ENCODE results near the gene ST6GALNAC5. TPM values are rescaled to one million over a fixed set of nuclear protein-coding genes. Genes with fewer than 3 reads are reported as not detected.

ST6GALNAC5 gene
- total RNA-seq, 1 donor from 2014 or later = 9.5 TPM

GRCh38 chr1:77076759-77077158 lies 209.5 kb downstream of the ST6GALNAC5 start:
- Mint-ChIP-seq H3K4me3 (ENCODE audit: low read depth) (no peak overlapping the region), H3K4me1 (ENCODE audit: low read depth) (no peaks in the 10 kb centered on the region), H3K36me3 (ENCODE audit: insufficient read depth) (no peaks in the 10 kb centered on the region), H3K9me3 (ENCODE audit: low read depth) (peaks cover 3% of the 10 kb centered on the region), H3K27me3 (no peaks in the 10 kb centered on the region), H3K27ac (no peak overlapping the region)
- no peak for TF ChIP-seq CTCF (IDR thresholded peaks at IDR 0.05; ENCODE audit: unreplicated experiment)
- no peak for DNase-seq (ENCODE audit: low spot score, unreplicated experiment)

- no peak overlapping the region for H3K27ac Mint-ChIP-seq
- no peak for TF ChIP-seq CTCF (IDR thresholded peaks at IDR 0.05; ENCODE audit: unreplicated experiment)
- H3K4me1 Mint-ChIP-seq (ENCODE audit: low read depth) = peaks cover 1% of the 10 kb centered on the region
- H3K27me3 Mint-ChIP-seq = no peaks in the 10 kb centered on the region
- H3K36me3 Mint-ChIP-seq (ENCODE audit: insufficient read depth) = no peaks in the 10 kb centered on the region
- no peak overlapping the region for H3K4me3 Mint-ChIP-seq (ENCODE audit: low read depth)
- no peak for DNase-seq (ENCODE audit: low spot score, unreplicated experiment)
- H3K9me3 Mint-ChIP-seq (ENCODE audit: low read depth) = no peaks in the 10 kb centered on the region
These were observed 214.6 kb downstream of the ST6GALNAC5 start for GRCh38 chr1:77081834-77082233.

- Mint-ChIP-seq H3K36me3 (ENCODE audit: insufficient read depth) (no peaks in the 10 kb centered on the region), H3K9me3 (ENCODE audit: low read depth) (no peaks in the 10 kb centered on the region), H3K27ac (no peak overlapping the region), H3K27me3 (no peaks in the 10 kb centered on the region), H3K4me1 (ENCODE audit: low read depth) (peaks cover 1% of the 10 kb centered on the region), H3K4me3 (ENCODE audit: low read depth) (no peak overlapping the region)
- no peak for DNase-seq (ENCODE audit: low spot score, unreplicated experiment)
- TF ChIP-seq CTCF (IDR thresholded peaks at IDR 0.05; ENCODE audit: unreplicated experiment) = no peak
These were observed 217.2 kb downstream of the ST6GALNAC5 start for GRCh38 chr1:77084457-77084856.

GRCh38 chr1:77085109-77085508 lies 217.8 kb downstream of the ST6GALNAC5 start:
- DNase-seq (ENCODE audit: low spot score, unreplicated experiment) = no peak
- H3K27ac Mint-ChIP-seq = no peak overlapping the region
- peaks cover 1% of the 10 kb centered on the region for H3K4me1 Mint-ChIP-seq (ENCODE audit: low read depth)
- H3K36me3 Mint-ChIP-seq (ENCODE audit: insufficient read depth) = no peaks in the 10 kb centered on the region
- H3K4me3 Mint-ChIP-seq (ENCODE audit: low read depth) = no peak overlapping the region
- H3K27me3 Mint-ChIP-seq = no peaks in the 10 kb centered on the region
- no peaks in the 10 kb centered on the region for H3K9me3 Mint-ChIP-seq (ENCODE audit: low read depth)
- TF ChIP-seq CTCF (IDR thresholded peaks at IDR 0.05; ENCODE audit: unreplicated experiment) = no peak

- Mint-ChIP-seq H3K27ac (peak overlapping the region; percentile 50), H3K27me3 (no peaks in the 10 kb centered on the region), H3K36me3 (ENCODE audit: insufficient read depth) (no peaks in the 10 kb centered on the region), H3K4me1 (ENCODE audit: low read depth) (peaks cover 14% of the 10 kb centered on the region), H3K4me3 (ENCODE audit: low read depth) (no peak overlapping the region), H3K9me3 (ENCODE audit: low read depth) (no peaks in the 10 kb centered on the region)
- no peak for TF ChIP-seq CTCF (IDR thresholded peaks at IDR 0.05; ENCODE audit: unreplicated experiment)
- no peak for DNase-seq (ENCODE audit: low spot score, unreplicated experiment)
These were observed 222.5 kb downstream of the ST6GALNAC5 start for GRCh38 chr1:77089756-77090155.

Data from progenitor cell of endocrine pancreas (in vitro differentiated cells).